Neural progenitor cell (in vitro differentiated cells): ENCODE data around the gene ODAD4.

Experiments used
- EZH2 ChIP-seq: fragments of 200-600 bp; sonication (generic); IDR thresholded peaks from 2 replicates; pipeline ENCODE4 v1.6.1; 2017; ENCODE audit warnings: antibody characterized with exemption, mild to moderate bottlenecking, moderate library complexity
- EZH2phosphoT487 ChIP-seq: fragments of 200-600 bp; sonication (generic); IDR thresholded peaks from 2 replicates; pipeline ENCODE4 v1.6.1; 2017; ENCODE audit warnings: antibody characterized with exemption

DNA sequence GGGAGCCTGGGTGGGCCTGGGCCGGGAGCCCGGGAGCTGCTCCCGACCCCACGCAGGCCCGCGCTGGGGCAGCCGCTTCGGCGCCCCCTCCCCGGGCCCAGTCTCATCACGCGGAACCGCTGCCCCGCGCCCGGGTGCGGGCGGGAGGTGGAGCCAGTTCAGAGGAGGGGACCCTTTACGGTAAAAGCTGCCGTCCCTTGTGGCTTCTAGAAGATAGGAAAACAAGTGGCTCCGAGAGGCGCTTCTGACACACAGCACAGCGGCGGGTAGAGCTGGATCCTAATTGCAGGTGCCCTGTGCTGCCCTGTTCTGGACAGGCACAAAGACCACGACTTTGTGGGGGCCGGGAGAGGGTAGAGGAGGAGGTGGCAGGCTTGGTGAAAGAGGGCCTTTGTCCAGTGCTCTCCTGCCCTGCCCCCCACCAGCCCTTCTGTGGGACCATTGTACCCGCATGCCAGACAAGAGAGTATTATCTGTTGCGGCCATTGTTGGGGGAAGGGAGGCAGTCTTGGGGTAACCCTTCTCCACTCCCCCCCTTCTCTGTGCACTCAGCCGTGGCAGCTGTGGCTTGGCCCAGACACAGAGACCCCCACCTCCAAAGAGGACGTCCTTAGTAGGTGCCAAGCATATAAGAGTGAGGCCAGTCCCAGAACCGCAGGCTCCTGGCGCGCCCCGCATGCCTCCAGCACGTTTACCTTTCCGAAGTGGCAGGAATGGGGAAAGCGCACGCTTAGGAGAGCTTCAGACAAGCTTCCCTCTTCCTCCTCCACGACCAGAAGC lies 36.9 kb downstream of the ODAD4 start:
- no peak for TF ChIP-seq EZH2
- TF ChIP-seq EZH2phosphoT487: no peak
